HG03135 (cell line): Measurements from ENCODE around the gene UPK3BL1.
A peak's percentile ranks its signal among the peaks of the same experiment; 100 is the strongest.
"Not testable (repeated sequence)": the region's sequence is repeated elsewhere in the genome, so short reads cannot be mapped to it uniquely, and the experiment has no call there.

Experiments
- ATAC-seq: cut with Tn5 transposase; IDR thresholded peaks from one replicate; pipeline ENCODE4 v1.9.1; 2021; ENCODE audit warnings: mild to moderate bottlenecking, moderate library complexity; ENCODE audit not compliant: unreplicated experiment

The UPK3BL1 gene

GRCh38 chr7:102630622-102631021, 12.0 kb downstream of the UPK3BL1 start:
- ATAC-seq: not testable (repeated sequence)

GRCh38 chr7:102627271-102627904, 15.2 kb downstream of the UPK3BL1 start:
- ATAC-seq: not testable (repeated sequence)

DNA sequence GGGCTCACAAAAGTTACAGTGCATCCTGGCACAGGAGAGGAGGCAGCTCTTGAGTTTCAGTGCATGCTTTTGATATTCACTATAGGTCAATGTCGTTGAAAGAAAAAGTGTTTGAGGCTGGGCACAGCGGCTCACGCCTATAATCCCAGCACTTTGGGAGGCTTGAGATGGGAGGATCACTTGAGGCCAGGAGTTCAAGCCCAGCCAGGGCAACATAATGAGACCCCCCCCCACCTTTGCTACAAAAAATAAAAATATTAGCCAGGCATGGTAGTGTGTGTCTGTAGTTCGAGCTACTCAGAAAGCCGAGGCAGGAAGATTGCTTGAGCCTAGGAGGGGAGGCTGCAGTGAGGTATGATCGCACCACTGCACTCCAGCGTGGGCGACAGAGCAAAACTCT, 24.5 kb downstream of the UPK3BL1 start:
- ATAC-seq: not testable (repeated sequence)

DNA sequence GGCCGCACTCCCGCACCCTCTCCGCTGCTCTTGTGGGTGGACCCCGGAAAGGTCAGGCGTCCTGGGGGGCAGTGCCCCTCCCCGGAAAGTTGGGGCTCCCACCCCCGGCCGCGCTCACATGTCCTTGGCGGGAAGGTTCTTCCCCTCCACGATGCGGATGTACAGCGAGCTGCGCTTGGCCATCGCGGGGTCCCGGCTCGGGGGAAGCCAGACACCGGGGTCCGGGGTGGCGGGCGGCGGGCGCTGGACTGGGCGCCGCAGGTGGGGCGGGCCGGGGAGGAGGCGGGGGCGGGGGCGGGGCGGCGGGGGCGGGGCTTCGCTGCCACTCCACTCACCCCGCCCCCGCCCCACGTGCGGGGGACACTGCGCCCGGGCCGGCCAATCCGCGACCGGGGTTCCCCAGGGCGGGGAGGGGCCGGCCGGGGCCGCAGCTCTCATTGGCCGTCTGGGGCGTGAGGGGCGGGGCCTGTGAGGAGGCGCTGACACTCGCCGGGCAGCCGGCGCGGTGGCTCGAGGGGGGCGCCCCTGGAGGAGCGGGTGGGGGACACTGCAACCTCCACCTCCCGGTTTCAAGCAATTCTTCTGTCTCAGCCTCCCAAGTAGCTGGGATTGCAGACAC, 26.0 kb downstream of the UPK3BL1 start, which contains the start of gene RASA4:
RASA4 (minus strand) TSS at position 250 of the 619 bp plus-strand sequence; CDS start at position 183, 67 bp downstream.
- peak; percentile 72 for ATAC-seq

- ATAC-seq: not testable (repeated sequence)
These were observed 26.7 kb downstream of the UPK3BL1 start for GRCh38 chr7:102615930-102616329.

DNA sequence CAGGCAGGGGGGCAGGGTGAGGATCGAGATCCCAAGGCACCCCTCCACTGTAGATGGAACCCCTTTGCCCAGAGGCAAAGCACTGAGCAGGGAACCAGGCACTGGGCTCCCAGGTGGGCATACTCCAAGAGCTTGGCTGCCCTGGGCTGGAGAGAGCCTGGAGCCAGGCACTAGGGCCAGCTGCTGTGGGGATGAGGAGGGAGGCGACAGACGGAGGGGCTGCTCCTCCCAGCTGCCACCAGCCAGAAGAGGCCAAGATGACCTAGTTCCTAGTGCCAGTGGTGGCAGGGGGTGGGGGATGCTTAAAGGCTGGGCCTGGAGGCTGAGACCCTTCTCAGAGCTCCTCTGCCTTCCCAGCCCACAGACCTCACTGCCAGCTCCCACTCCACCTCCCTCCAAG, 27.7 kb downstream of the UPK3BL1 start:
- ATAC-seq: not testable (repeated sequence)

DNA sequence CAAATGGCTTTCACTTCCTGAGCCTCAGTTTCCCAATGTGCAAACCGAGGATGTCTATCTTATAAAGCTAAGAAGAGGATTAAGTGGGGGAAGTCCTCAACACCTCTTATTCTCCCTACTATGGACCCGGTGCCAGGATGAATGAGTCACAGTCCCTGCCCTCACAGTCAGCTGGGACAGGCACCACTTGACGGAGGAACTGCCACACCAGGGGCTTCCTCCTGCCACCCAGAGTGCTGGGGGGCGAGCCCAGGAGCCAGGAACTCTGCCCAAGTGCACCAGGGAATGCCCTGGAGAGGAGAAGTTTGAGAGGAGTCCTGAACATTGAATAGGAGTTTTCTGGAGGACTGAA, 28.3 kb downstream of the UPK3BL1 start:
- peak; percentile 15 for ATAC-seq

- peak; percentile 53 for ATAC-seq
These were observed 28.8 kb downstream of the UPK3BL1 start for GRCh38 chr7:102613575-102614345.

DNA sequence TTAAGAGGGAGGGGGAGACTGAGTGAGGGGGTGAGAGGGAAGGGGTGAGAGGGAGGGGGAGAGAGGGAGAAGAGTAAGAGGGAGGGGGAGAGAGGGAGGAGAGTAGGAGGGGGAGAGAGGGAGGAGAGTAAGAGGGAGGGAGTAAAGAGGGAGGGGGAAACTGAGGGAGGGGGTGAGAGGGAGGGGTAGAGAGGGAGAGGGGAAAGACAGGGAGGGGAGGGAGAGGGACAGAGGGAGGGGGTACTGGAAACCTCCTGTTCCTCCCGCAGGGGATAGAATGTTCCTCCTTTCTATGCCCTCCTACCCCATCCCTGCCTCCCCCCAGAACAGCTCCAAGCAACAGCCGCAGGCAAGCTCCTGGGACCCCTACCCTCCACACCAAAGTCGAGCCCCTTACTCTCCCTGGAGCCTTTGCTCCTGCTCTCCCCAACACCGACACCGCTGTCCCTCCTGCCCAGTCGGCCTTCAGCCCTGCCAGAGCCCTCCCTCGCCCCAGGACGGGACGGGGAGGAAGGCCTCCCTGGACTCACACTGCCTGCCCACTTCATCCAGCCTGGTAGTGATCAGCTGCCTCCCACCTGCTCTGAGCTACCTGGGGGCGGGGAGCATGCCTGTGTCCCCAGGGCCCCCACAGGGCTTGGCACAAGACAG, 30.8 kb downstream of the UPK3BL1 start:
- ATAC-seq: not testable (repeated sequence)

DNA sequence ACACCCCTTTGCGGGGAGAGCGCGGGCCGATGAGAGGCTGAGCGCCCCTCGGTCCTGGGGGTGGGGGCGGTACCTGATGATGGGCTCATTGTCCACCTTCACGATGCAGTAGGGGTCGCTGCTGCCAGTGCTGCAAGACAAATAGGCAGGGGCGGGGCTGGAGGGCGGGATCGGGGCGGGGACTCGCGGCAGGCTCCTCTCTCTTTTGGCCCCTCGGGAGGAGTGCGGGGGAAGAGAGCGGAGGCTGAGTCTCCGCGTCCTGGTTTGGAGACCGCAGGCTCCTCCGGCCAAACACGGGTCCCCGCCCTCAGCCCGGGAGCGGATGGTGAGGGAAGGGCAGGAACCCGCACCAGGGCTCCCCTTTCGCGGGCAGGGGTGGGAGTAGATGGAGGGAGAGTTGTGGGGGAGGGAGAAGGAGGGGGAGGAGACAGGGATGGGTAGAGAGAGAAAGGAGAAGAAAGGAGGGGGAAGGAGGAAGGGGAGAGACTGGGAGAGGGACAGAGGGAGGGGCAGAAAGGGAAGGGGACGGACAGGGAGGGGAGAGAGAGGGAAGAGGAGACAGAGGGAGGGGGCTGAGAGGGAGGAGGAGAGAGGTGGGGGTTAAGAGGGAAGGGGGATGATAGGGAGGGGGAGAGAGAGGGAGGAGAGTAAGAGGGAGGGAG, 31.4 kb downstream of the UPK3BL1 start:
- peak; percentile 35 for ATAC-seq

GRCh38 chr7:102610441-102610840, 32.1 kb downstream of the UPK3BL1 start:
- ATAC-seq: not testable (repeated sequence)

DNA sequence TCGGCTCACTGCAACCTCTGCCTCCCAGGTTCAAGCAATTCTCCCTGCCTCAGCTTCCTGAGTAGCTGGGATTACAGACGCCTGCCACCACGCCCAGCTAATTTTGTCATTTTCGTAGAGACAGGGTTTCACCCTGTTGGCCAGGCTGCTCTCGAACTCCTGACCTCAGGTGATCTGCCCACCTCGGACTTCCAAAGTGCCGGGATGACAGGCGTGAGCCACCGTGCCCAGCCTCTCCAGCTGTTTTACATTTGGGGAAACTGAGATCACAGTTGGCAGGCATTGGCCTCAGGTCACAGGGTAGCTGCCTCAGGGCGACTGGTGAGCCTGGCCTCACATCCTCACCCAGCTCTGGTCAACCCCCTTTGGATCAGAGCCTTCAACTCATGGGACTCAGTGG, 32.9 kb downstream of the UPK3BL1 start:
- ATAC-seq: not testable (repeated sequence)

- ATAC-seq: not testable (repeated sequence)
These were observed 35.7 kb downstream of the UPK3BL1 start for GRCh38 chr7:102606848-102607247.

DNA sequence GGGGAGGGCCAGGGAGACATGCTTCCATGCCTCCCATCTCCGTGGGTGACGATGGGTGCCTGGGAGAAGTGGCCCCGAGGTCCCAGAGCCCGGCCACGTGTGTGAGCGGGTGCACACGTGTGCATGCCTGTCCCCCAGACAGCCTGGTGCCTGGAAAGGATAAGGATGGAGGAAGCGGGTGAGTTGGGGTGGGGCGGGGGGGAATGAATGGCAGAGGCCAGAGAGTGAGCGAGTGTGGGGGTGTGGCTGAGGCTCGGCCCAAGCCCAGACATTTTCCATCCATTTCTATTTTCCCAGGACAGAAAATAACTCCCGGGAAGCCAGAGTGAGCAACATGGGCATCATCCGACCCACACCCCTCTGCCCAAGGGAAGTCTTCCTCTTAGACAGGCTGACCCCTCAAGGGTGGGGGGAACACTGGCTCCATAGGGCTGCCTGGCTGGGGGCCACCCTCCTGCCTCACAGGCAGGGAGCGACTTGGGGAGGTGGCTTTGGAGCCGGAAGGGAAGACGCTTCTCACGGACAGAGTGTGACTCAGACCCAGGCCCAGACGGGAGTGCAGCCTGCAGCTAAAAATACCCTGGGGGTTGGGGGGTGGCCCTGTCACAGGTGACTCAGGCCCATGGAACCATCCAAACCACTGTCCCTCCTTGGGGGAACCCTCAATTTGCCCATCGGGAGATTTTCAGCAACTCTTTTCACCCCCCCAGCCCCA, 38.0 kb downstream of the UPK3BL1 start:
- ATAC-seq: not testable (repeated sequence)

DNA sequence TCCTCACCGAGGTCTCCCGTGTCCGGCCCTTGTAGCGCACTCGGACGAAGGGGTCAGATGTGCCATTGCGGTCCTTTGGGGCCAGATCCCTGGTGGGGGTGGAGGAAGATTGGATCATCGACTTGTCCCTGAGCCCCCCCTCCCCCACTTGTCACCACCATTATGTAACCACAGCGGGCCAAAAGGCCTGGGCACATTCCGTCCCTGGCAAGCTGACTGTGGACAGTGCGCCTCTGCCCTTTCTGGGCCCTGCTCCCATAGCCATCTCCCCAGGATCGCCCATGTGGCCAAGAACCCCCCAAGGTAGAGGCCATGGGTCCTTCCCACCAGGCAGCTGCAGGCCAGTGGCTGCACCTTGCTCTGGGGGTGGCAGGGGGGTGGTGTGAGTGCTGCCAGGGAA, 40.3 kb downstream of the UPK3BL1 start:
- not testable (repeated sequence) for ATAC-seq

- not testable (repeated sequence) for ATAC-seq
These were observed 42.9 kb downstream of the UPK3BL1 start for GRCh38 chr7:102599699-102600098.

GRCh38 chr7:102596036-102596435, 46.6 kb downstream of the UPK3BL1 start:
- not testable (repeated sequence) for ATAC-seq

DNA sequence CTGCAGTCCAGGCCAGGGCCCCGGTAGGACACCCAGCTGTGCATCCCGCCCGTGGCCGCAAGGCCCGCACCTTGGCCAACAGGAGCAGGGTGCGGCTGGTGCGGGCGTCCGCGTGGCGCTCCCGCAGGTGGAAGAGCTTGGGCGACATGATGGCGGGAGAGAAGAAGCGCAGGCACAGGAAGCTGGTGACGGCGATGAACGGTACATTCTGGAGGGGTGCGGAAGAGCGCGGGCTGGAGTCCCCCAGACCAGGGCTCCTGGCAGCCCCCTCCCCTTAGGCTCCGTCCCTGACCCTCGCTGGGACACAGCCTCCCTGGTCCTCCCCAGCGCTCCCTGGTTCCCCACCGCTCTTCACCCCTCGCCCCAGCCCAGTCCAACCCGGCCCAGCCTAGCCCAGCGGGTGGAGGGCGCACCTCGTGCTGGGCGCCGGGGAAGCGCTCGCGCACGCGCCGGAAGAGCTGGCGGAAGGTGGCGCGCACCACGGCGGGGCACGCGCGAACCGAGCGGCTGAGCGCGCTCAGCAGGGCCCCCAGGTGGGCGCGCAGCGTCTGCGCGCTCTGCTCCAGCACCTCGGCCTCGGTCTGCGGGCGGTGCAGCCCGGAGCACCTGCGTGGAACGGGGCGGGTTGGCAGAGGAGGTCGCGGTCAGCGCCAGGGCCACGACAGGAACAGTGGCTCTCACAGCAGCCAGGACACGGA, 48.8 kb downstream of the UPK3BL1 start:
- ATAC-seq: peak; percentile 63

DNA sequence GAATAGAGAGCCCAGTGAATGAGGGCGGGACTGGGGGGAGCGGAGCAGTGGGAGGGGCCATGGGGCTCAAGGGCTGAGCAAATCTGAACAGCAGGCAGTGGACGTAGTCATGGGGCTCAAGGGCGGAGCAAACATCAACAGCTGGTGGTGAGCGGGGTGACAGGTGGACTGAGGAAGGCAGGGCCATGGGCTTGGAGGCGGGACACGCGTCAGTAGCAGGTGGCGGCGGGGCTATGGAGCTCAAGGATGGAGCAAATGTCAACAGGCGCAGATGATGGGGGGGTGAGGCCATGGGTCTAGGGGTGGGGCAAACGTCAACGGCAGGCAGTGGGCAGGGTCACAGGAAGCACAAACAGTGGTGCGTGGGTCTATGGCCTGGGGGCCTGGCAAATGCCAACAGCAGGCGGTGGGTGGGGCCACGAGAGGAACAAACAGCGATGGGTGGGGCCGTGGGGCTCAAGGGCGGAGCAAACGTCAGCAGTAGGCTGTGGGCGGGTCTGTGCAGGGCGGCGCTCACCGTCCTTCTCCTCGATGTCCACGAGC, 50.0 kb downstream of the UPK3BL1 start:
- peak; percentile 51 for ATAC-seq
